ENCODE data around the gene HSPB7. TPM values are rescaled to one million over a fixed set of nuclear protein-coding genes. Genes with fewer than 3 reads are reported as not detected.
A peak's percentile ranks its signal among the peaks of the same experiment; 100 is the strongest.

HSPB7 gene
- total and polyA plus RNA-seq, 4 donors: 0.28 to 1.4 (median 0.35) TPM

GRCh38 chr1:16013908-16014258, 4.0 kb downstream of the HSPB7 start:
- 72% methylated on average over 4 of the region's 4 CpGs for WGBS
- no peaks in the 10 kb centered on the region for H3K9me3 ChIP-seq (ENCODE audit: control insufficient read depth in 4 of 4, low read length in 3 of 4)
- H3K4me1 ChIP-seq (ENCODE audit: control insufficient read depth in 4 of 4, insufficient read depth in 4 of 4, low read length in 3 of 4): peaks cover 2 to 10% (median 6%) of the 10 kb centered on the region in 4 donors
- H3K27me3 ChIP-seq (ENCODE audit: control insufficient read depth in 4 of 4, insufficient read depth in 4 of 4, low read length in 3 of 4): no peaks in the 10 kb centered on the region
- H3K27ac ChIP-seq (ENCODE audit: low read depth in 1 of 2, low read length in 2 of 2): peak overlapping the region in 1 of 2 donors; percentile 58
- H3K4me3 ChIP-seq (ENCODE audit: low read depth in 1 of 3, low read length in 3 of 3): no peak overlapping the region
- H3K36me3 ChIP-seq (ENCODE audit: control insufficient read depth in 4 of 4, insufficient read depth in 3 of 4, low read depth in 1 of 4, low read length in 3 of 4): no peaks in the 10 kb centered on the region
- H3K9ac ChIP-seq (ENCODE audit: low read depth in 1 of 2, low read length in 2 of 2): no peak overlapping the region
- no peak for TF ChIP-seq GABPA (IDR thresholded peaks at IDR 0.05 in 1 of 2, conservative IDR thresholded peaks at IDR 0.05 in 1 of 2)
- no peak for TF ChIP-seq ZBTB33 (IDR thresholded peaks at IDR 0.05)
- TF ChIP-seq REST (IDR thresholded peaks at IDR 0.05): no peak
- no peak for TF ChIP-seq CTCF (IDR thresholded peaks at IDR 0.05; ENCODE audit: low read depth, low read length, missing input control)
- no peak for TF ChIP-seq EGR1 (IDR thresholded peaks at IDR 0.05; ENCODE audit: low read depth in 2 of 2)
- no peak for TF ChIP-seq RAD21 (IDR thresholded peaks at IDR 0.05)
- no peak for TF ChIP-seq HNF4G (IDR thresholded peaks at IDR 0.05)
- no peak for TF ChIP-seq SP1 (IDR thresholded peaks at IDR 0.05)
- no peak for TF ChIP-seq YY1 (IDR thresholded peaks at IDR 0.05)
- TF ChIP-seq HNF4A (conservative IDR thresholded peaks at IDR 0.05): no peak
- no peak for TF ChIP-seq FOXA2 (IDR thresholded peaks at IDR 0.05)
- TF ChIP-seq FOXA1 (IDR thresholded peaks at IDR 0.05): no peak
- no peak for TF ChIP-seq JUND (IDR thresholded peaks at IDR 0.05)
- TF ChIP-seq NR2F2 (IDR thresholded peaks at IDR 0.05): no peak
- no peak for TF ChIP-seq MAX (IDR thresholded peaks at IDR 0.05)
- TF ChIP-seq TAF1 (conservative IDR thresholded peaks at IDR 0.05): no peak
- no peak for TF ChIP-seq RXRA (IDR thresholded peaks at IDR 0.05)
- no peak for TF ChIP-seq ATF3 (IDR thresholded peaks at IDR 0.05)
- DNase-seq (ENCODE audit: low spot score): no peak
